HepG2 (cell line): ENCODE results near the gene P2RY2. TPM values are rescaled to one million over a fixed set of nuclear protein-coding genes. Genes with fewer than 3 reads are reported as not detected.

ENCODE experiments used
- ARID5B ChIP-seq: IDR thresholded peaks from 2 replicates; pipeline ENCODE4 v1.4.0; 2020; ENCODE audit warnings: mild to moderate bottlenecking, missing genetic modification reagents
- ELF3 ChIP-seq: IDR thresholded peaks from 2 replicates; pipeline ENCODE4 v1.6.1; 2016; ENCODE audit warnings: missing genetic modification reagents, missing compliant biosample characterization
- HDAC1 ChIP-seq: sonication (generic); formaldehyde crosslinking; IDR thresholded peaks from 2 replicates; pipeline ENCODE4 v1.5.1; 2020; ENCODE audit warnings: mild to moderate bottlenecking, missing genetic modification reagents
- KAT2B ChIP-seq: fragments of 150-350 bp; IDR thresholded peaks from 2 replicates; pipeline ENCODE4 v1.6.1; 2014; ENCODE audit warnings: low read depth, low read length, borderline replicate concordance
- MED1 ChIP-seq: sonication (generic); formaldehyde crosslinking; IDR thresholded peaks from 2 replicates; pipeline ENCODE4 v1.4.0; 2020; ENCODE audit warnings: missing genetic modification reagents
- NKX3-1 ChIP-seq: sonication (generic); formaldehyde crosslinking; IDR thresholded peaks from 2 replicates; pipeline ENCODE4 v1.5.0; 2020; ENCODE audit warnings: missing genetic modification reagents
- POGK ChIP-seq: sonication (generic); formaldehyde crosslinking; conservative IDR thresholded peaks from 2 replicates; pipeline ENCODE4 v1.8.0; 2022; ENCODE audit warnings: mild to moderate bottlenecking, moderate library complexity, missing genetic modification reagents
- SOX13 ChIP-seq, 3 experiments: fragments of 450-650 bp in 1 of 3; sonication (generic) in 1 of 3; formaldehyde crosslinking in 1 of 3; IDR thresholded peaks in 2 of 3; conservative IDR thresholded peaks in 1 of 3; 2 replicates each; pipeline versions ENCODE4 v1.5.0 to v1.6.1; 2016 to 2020; ENCODE audit warnings: antibody characterized with exemption in 1 of 3, mild to moderate bottlenecking in 1 of 3, missing compliant biosample characterization in 1 of 3, missing genetic modification reagents in 1 of 3, moderate library complexity in 1 of 3
- SOX6 ChIP-seq, 2 experiments: fragments of 450-650 bp in 1 of 2; sonication (generic) in 1 of 2; formaldehyde crosslinking in 1 of 2; IDR thresholded peaks; 2 replicates each; pipeline versions ENCODE4 v1.4.0 to v1.6.1; 2017 to 2020; ENCODE audit warnings: antibody characterized with exemption in 1 of 2, mild to moderate bottlenecking in 1 of 2, missing genetic modification reagents in 1 of 2
- SSRP1 ChIP-seq: IDR thresholded peaks from 2 replicates; pipeline ENCODE4 v1.6.1; 2016; ENCODE audit warnings: control low read depth
- SYNCRIP ChIP-seq: fragments of 200-400 bp; formaldehyde crosslinking; IDR thresholded peaks from 2 replicates; pipeline ENCODE4 v1.6.1; 2018; ENCODE audit warnings: mild to moderate bottlenecking, low read depth, low read length; ENCODE audit not compliant: insufficient read depth
- TARDBP ChIP-seq: sonication (generic); formaldehyde crosslinking; IDR thresholded peaks from 2 replicates; pipeline ENCODE4 v1.8.0; 2022; ENCODE audit warnings: mild to moderate bottlenecking, missing genetic modification reagents
- ZBTB14 ChIP-seq: sonication (generic); formaldehyde crosslinking; IDR thresholded peaks from 2 replicates; pipeline ENCODE4 v1.4.0; 2020; ENCODE audit warnings: missing genetic modification reagents
- ZBTB46 ChIP-seq: sonication (generic); formaldehyde crosslinking; IDR thresholded peaks from 2 replicates; pipeline ENCODE4 v1.4.0; 2020; ENCODE audit warnings: mild to moderate bottlenecking, missing genetic modification reagents, borderline replicate concordance
- ZFX ChIP-seq: sonication (generic); formaldehyde crosslinking; IDR thresholded peaks from 2 replicates; pipeline ENCODE4 v1.4.0; 2020; ENCODE audit warnings: mild to moderate bottlenecking, low read depth, missing genetic modification reagents, moderate library complexity
- ZNF331 ChIP-seq: sonication (generic); formaldehyde crosslinking; IDR thresholded peaks from 2 replicates; pipeline ENCODE4 v1.4.0; 2020; ENCODE audit warnings: missing genetic modification reagents
- ZNF563 ChIP-seq: sonication (generic); formaldehyde crosslinking; IDR thresholded peaks from 2 replicates; pipeline ENCODE4 v1.8.0; 2022; ENCODE audit warnings: mild to moderate bottlenecking, moderate library complexity, missing genetic modification reagents
- ZNF761 ChIP-seq: sonication (generic); formaldehyde crosslinking; conservative IDR thresholded peaks from 2 replicates; pipeline ENCODE4 v1.4.0; 2020; ENCODE audit warnings: mild to moderate bottlenecking, missing genetic modification reagents
- polyA plus RNA-seq, 8 experiments: library from polyadenylated mRNA; depleted of rRNA in 3 of 8; stranded (reverse) in 7 of 8; unstranded in 1 of 8; fragments of >200 nt; fragmentation: Illumina TruSeq in 4 of 8; extraction: Trizol in 4 of 8; gene quantifications; 2 replicates each; pipeline versions ENCODE4 v1.2.1 to v1.2.3, GENCODE V29; 2011 to 2016; ENCODE audit warnings: low read depth in 4 of 8, missing spikeins in 1 of 8, mixed read lengths in 1 of 8; ENCODE audit not compliant: insufficient read depth in 1 of 8
- total RNA-seq, 5 experiments: library from RNA; depleted of rRNA; stranded (reverse); fragments of >200 nt; fragmentation: Illumina TruSeq; extraction: Trizol; gene quantifications; 2 replicates each; pipeline ENCODE4 v1.2.3, GENCODE V29; 2016; ENCODE audit warnings: low read depth in 1 of 5

P2RY2 gene
- total and polyA plus RNA-seq, 2 of the 13 experiments (the other 11 are each of a cell fraction or from before 2014, with no cell fraction given), result 0.95 to 3.1 TPM

- TF ChIP-seq ZFX (CRISPR knock-in tag) (peak; percentile 78), SSRP1 (CRISPR knock-in tag) (0 out of 2 replicates have a peak, but pooled peaks have one; percentile 33), MED1 (CRISPR knock-in tag) (peak; percentile 69), ZBTB14 (CRISPR knock-in tag) (peak; percentile 28; the same call in 1 of the 2 replicates), SOX6 (IDR thresholded peaks at IDR 0.05) (no peak), SOX6 (CRISPR knock-in tag; IDR thresholded peaks at IDR 0.05) (peak; percentile 3; the same call in 1 of the 2 replicates), HDAC1 (CRISPR knock-in tag) (peak; percentile 40), ZNF761 (CRISPR knock-in tag) (0 out of 2 replicates have a peak, but pooled peaks have one; percentile 76), TARDBP (CRISPR knock-in tag) (0 out of 2 replicates have a peak, but pooled peaks have one; percentile 24), ELF3 (peak; percentile 67; the same call in 1 of the 2 replicates), SYNCRIP (no peak), POGK (CRISPR knock-in tag) (peak; percentile 11; the same call in 1 of the 2 replicates), ZNF331 (CRISPR knock-in tag) (no peak), ARID5B (CRISPR knock-in tag) (peak; percentile 28; the same call in 1 of the 2 replicates), ZBTB46 (CRISPR knock-in tag) (0 out of 2 replicates have a peak, but pooled peaks have one; percentile 82), SOX13 (IDR thresholded peaks at IDR 0.05) (no peak), SOX13 (CRISPR knock-in tag; conservative IDR thresholded peaks at IDR 0.05 in 1 of 2, IDR thresholded peaks at IDR 0.05 in 1 of 2) (peak in 1 of 2 experiments; percentile 59; a peak in 1 of 4 replicates), KAT2B (no peak), NKX3-1 (CRISPR knock-in tag) (0 out of 2 replicates have a peak, but pooled peaks have one; percentile 53), ZNF563 (CRISPR knock-in tag) (peak; percentile 24; the same call in 1 of the 2 replicates)
Measured at GRCh38 chr11:73177380-73177777, 40.7 kb upstream of the P2RY2 start (continued).
